HG02763 (cell line): ENCODE measurements around the gene ZBTB47.

Experiments used
- ATAC-seq: cut with Tn5 transposase; IDR thresholded peaks from one replicate; pipeline ENCODE4 v1.9.1; 2021; ENCODE audit warnings: mild to moderate bottlenecking, moderate library complexity; ENCODE audit not compliant: unreplicated experiment

The ZBTB47 gene

GRCh38 chr3:42664438-42664803 lies 10.9 kb downstream of the ZBTB47 start:
- no peak for ATAC-seq

GRCh38 chr3:42665050-42665878 lies 11.8 kb downstream of the ZBTB47 start:
- no peak for ATAC-seq

DNA sequence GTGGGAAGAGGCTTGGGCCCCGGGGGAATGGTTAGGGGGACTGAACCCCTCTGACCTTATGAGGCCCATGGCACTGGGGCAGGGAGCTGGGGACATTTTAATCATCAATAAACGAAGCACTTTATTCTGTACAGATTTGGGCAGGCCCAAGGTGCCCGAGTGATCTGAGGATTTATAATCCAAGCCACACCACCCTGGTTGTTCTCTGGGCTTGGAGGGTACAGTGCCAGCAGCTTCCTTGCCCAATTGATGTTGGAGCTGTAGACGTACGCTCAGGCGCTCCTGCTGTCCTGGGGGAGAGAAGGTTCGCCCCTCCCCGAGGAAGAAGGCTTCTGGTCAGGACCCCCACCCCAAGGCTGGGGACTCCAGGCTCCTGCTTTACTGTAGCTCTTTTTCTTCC lies 12.5 kb downstream of the ZBTB47 start:
- ATAC-seq, result no peak

DNA sequence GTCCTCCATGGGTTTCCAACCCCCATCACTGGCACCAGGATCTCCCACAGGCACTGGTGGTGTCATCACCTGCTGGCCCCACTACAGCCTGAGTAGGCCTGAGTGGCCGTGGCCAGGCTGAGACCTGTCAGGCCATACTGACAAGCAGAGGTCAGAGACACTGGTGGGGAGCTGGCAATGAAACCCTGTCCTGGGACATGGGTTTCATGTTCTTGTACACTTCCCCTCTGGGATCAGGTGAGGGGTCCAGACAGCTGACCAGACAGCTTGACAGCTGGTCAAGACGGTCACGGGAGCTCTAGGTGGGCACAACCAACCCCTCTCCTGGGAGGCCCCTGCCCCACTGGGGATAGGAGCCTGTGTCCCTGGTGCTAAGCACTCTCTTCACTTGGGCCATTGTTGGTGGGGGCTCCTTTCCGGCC lies 13.1 kb downstream of the ZBTB47 start:
- ATAC-seq, result no peak

DNA sequence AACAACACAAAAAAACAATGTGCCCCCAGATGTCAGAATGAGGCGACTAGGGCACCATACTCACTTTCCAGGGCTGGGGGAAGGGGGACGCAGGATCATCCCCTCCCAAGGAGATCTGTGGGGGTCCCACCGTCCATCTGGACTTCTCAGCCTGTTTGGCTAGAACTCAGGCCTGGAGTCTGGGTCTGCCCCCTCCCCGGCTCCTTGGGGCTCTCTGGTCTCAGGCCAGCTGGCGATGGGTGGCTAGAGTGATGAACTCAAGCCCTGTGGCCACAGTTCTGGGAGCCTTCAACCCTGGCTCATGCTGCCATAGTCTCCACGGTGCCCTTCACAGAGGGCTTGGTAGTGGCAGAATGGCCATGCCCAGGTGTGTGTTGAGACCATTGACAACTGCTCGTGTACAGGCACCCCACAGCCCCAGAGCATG lies 13.6 kb downstream of the ZBTB47 start:
- no peak for ATAC-seq

GRCh38 chr3:42667523-42668412 lies 14.3 kb downstream of the ZBTB47 start:
- no peak for ATAC-seq

- ATAC-seq, result no peak
Measured at GRCh38 chr3:42668413-42668760, 14.9 kb downstream of the ZBTB47 start.

- no peak for ATAC-seq
Measured at GRCh38 chr3:42668793-42669217, 15.3 kb downstream of the ZBTB47 start.

GRCh38 chr3:42670051-42670576 lies 16.6 kb downstream of the ZBTB47 start:
- ATAC-seq, result no peak

GRCh38 chr3:42670670-42671069 lies 17.2 kb downstream of the ZBTB47 start:
- ATAC-seq, result no peak

GRCh38 chr3:42672515-42672914 lies 19.0 kb downstream of the ZBTB47 start:
- ATAC-seq, result no peak

DNA sequence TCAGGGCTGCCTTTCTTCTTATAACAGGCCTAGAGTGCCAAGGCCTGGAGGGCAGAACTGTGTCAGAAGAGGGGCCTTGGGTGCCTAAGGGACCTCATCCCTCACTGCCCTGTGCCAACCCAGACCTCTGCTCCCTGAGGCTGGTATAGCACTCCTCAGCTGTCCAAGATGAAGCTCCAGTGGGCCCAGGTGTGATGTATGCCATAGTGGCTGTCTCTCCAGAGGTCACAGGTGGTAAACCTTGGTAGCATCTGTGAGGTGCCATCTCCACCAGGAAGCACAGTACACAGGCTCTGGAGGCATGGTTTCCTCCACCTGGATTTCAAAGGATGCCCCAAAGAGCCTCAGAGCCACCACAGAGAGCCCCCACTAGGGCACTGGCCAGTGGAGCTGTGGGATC lies 19.6 kb downstream of the ZBTB47 start:
- no peak for ATAC-seq

DNA sequence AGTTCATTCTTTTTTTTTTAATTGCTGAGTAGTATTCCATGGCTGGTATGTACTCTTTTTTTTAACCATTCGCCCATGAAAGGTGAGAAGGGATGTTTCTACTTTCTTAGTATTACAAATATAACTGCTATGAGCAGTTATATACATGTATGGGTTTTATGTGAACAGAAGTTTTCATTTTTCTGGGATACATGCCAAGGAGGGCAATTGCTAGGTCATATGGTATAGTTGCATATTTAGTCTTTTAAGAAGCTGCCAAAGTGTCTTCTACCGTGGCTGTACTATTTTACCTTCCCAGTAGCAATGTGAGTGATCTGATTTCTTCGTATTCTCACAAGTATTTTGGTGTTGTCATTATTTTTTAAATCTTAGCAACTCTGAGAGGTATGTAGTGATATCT lies 20.6 kb downstream of the ZBTB47 start:
- no peak for ATAC-seq

DNA sequence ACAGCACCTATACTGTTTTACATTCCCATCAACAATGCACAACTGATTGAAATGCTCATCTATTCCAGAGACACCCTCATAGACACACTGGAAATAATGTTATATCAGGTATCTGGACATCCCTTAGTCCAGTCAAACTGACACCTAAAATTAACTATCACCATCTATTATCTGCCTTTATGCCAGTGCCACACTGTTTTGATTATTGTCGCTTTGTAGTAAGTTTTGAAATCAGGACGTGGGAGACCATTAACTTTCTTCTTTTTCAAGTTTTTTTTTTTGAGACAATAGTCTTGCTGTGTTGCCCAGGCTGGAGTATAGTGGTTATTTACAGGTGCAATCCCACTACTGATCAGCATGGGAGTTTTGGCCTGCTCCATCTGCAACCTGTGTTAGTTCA lies 22.4 kb downstream of the ZBTB47 start:
- no peak for ATAC-seq

DNA sequence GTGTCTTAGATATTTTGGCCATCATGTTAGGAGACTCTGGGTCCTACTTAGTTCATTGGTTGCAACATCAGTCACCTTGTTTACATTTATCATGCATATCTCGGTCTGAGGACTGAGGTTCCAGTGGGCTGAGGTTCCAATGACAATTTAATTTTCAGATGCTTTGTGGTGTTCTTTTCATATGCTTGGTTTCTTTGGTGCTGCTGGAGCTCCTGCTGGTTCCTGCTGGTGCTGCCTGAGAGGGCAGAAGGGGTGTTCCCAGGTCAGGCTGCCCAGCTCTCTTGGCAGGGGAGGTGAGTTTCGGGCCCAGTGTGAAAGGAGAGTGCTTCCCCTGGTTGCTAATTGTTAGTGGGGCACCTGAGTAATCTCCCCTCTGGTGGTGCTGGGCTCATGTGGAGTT lies 24.9 kb downstream of the ZBTB47 start:
- no peak for ATAC-seq

- no peak for ATAC-seq
Measured at GRCh38 chr3:42680271-42680670, 26.8 kb downstream of the ZBTB47 start.

GRCh38 chr3:42680806-42681205 lies 27.3 kb downstream of the ZBTB47 start:
- ATAC-seq, result no peak

DNA sequence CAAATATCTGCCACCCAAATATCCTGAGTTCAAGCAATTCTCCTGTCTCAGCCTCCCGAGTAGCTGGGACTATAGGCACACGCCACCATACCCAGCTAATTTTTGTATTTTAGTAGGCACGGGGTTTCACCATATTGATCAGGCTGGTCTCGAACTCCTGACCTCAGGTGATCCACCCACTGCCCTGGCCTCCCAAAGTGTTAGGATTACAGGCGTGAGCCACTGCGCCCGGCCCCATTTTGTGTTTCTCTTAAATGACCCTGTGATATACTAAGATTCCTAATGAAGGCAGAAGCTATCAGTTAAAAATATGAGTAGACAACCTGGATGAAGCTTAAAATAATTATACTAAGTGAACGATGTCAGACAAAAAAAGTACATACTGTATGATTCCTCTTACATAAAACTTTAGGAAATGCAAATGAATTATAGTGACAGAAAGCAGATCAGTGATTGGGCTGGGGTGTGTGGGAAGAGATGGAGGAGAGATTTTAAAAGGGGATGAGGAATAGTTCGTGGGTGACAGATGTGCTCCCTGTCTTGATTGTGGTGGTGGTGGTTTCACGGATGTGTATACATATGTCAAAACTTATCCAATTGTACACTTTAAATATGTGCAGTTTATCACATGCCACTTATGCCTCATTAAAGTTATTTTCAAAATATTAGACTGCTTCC lies 28.0 kb downstream of the ZBTB47 start:
- ATAC-seq, result no peak

DNA sequence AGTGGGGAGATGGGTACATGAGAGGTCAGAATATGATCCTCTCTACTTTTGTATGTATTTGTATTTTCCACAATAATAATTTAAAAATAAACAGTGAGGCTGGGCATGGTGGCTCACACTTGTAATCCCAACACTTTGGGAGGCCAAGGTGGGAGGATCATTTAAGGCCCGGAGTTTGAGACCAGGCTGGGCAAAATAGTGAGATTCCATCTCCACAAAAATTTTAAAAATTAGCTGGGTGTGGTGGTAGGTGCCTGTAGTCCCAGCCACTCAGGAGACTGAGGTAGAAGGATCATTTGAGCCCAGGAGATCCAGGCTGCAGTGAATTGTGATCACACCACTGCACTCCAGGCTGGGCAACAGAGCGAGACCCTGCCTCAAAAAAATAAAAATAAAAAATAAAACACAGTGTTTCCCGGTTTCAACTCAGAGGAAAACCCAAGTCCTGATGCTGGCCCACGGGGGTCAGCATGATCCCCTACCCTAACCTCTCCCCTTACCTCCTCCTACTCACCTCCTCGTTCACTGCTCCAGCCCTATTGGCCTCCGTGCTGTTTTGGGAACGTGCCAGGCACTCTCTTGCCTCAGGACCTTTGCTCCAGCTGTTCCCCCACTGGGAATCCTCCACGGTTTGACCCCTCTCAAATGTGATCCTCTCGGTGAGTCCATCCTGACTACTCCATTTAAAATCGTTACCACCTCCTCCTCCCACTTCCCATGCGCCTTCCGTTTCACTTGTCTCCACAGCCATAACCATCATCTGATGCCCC lies 29.0 kb downstream of the ZBTB47 start:
- ATAC-seq, result no peak

DNA sequence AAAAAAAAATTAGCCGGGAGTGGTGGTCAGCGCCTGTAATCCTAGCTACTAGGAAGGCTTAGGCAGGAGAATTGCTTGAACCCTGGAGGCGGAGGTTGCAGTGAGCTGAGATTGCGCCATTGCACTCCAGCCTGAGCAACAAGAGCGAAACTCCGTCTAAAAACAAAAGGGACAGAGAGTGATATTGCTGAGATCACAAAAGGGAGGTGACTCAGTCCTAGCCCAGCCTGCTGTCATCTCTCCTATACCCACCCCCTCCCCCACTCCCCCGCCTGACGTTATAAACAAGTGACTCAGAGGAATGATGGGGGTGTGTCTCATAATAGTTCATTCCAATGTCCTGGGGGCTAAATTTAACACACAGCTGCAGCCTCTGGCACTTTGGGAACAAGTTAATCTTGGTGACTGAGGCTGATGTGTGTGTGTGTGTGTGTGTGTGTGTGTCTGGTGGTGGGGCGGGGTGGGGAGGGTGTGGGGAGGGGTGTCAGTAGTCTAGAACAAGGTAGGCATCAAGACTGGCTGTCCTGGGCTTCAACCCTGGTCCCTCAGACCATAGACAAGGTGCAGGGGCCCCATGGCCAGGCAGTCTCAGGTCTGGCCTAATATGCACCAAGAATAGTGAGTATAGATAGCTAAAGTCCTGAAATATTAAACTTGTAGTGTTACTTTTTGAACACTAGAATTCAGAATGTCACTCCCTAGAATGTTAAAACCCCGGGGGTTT lies 30.5 kb downstream of the ZBTB47 start:
- no peak for ATAC-seq
